ENCODE measurements around the gene ANKRD33B.
"Not testable (repeated sequence)": the region's sequence is repeated elsewhere in the genome, so short reads cannot be mapped to it uniquely, and the experiment has no call there.

Gene ANKRD33B

DNA sequence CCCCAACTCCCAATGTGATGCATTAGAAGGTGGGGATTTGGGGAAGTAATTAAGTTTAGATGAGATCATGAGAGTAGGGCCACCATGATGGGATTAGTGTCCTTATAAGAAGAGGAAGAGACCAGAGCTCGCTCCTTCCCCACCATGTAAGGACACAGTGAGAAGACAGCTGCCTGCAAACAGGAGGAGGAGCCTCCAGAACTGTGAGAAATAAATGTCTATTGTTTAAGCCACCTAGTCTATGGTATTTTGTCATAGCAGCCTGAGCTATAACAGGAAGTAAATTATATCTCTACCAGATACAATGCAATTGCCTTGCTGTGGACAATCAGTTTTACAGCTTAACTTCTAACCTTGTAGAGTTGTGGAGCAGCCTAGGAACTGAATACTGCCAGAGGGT is 58.0 kb downstream of the ANKRD33B start:
- no peak for DNase-seq (ENCODE audit: low spot score)

DNA sequence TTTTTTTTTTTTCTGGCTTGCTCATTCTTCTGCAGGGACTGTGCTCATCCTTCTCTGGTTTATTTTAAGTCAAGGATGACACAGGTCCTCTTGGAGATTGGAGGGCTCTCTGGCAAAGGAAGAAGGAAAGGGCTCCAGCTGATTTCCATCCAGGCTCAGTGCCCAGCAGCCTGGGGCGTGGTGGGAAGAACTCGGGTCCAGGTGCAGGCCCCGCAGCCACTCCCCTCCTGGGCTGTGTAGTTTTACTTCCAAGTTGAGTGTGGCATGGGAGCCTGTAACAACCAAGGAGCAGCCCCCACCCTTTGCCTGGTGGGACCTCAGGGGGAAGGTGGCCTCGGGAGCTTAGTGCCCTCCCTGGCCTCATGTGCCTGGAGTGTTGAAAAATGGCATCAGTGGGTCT is 58.9 kb downstream of the ANKRD33B start:
- DNase-seq (ENCODE audit: low spot score): no peak

DNA sequence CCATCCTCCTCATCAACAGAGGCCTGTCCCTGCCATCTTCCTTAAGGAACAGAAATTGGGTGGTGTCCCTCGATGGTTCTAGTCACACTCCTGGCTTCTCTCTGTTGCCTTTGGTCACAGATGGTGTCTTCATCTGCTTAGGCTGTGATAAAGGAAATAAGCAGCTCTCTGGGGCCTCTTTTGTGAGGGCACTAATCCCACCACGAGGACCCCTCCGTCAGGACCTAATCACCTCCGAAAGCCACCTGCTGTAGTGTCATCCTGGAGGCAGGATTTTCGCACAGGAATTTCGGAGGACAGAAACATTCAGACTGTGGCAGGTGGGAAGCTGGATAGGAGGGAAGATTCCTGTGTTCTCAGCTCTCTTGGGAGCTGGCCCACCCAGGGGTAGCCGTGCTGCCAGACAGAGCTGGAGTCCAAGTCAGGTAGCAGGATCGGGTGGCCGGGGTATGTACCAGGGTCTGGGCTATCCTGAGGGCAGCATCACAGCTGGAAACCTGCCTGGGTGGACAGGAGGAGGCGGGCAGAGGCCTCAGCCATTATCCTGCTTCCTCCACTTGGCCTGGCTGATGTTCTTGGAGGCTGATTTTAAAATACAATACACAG is 59.5 kb downstream of the ANKRD33B start:
- DNase-seq (ENCODE audit: low spot score): no peak

DNA sequence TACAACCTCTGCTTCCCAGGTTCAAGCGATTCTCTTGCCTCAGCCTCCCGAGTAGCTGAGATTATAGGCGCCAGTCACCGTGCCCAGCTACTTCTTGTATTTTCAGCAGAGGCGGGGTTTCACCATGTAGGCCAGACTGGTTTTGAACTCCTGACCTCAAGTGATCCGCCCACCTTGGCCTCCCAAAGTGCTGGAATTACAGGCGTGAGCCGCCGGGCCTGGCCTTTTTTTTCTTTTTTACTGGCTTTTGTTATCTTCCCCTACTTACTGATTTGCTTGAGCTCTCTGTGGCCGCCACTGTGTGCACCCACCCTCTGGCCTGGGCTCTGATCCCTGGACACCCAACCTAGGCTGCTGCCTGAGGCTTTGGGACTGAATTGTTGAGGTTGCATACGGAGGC is 60.3 kb downstream of the ANKRD33B start:
- DNase-seq (ENCODE audit: low spot score): no peak

DNA sequence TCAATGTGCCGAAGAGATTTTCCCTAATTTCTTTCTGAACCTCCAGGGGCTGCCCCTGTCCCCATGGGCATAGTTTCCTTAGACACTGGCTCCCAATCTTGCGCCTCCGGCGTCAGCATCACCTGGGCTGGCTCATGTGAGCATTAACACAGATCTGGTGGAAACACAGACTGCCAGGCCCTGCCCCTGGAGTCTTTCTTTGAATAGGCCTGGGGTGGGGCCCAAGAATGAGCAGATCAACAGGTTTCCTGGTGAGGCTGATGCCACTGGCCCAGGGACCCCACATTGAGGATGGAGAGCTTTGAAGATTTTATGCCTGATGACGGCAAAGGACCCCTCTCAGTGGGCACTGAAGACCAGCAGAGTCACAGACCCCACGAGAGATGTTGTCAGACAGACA is 60.8 kb downstream of the ANKRD33B start:
- DNase-seq (ENCODE audit: low spot score): no peak

DNA sequence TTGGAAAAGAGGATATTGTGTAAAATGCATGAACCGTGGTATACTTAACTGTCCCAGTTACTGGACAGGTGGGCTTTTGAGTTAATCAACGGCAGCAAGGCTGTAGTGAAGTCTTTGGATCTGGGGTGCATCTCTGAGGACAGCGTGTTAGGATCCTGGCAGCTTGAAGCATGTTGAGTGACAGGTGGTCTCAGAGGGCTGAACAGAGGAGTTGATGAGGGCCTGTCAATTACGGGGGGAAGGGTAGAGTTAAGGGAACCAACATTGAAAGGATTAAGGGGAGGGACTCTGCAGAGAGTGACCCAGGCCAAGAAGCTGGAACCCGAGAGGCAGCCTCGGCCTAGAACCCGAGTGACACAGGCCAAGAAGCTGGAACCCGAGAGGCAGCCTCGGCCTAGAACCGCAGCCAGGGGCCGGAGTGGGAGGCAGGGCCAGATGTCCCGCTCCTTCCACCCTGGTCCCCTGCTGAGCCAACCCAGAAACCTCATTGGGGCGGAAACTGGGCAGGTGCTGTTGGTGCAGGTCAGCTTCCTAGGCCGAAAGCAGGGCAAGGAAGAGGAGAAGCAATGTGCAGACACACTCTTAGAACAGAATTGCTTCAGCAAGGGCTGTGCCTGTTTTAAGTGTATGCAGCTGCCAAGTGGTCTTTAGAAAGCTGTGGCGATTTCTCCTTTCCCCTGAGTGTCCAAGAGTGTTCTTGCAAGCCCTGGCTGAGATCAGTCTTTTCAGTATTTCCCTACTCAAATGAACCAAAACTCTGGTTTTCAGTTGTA is 62.0 kb downstream of the ANKRD33B start:
- no peak for DNase-seq (ENCODE audit: low spot score)

DNA sequence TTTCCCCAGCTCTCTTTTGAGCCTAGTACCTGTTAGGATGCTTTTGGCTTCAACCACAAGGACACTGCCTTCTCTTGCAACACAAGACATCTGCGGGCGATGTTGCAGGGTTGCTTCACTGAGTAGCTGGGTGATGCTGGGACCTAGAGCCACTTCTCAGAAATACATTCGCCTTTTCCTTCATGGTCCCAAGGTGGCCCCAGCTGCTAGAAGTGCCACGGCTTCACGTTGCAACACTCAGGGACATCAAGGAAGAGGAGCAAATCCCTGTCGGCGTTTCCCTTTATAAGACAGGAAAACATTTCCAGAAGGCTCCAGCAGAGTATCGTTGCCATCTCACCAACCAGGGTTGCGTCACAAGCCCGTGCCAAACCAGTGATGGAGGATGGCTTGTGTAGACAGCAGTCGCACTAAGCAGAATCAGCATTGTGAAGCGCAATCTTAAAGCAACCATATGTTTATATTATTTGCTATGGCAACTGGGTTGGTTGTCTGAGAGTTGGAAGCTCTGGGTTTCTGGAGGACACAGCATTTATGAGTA is 62.7 kb downstream of the ANKRD33B start:
- no peak for DNase-seq (ENCODE audit: low spot score)

DNA sequence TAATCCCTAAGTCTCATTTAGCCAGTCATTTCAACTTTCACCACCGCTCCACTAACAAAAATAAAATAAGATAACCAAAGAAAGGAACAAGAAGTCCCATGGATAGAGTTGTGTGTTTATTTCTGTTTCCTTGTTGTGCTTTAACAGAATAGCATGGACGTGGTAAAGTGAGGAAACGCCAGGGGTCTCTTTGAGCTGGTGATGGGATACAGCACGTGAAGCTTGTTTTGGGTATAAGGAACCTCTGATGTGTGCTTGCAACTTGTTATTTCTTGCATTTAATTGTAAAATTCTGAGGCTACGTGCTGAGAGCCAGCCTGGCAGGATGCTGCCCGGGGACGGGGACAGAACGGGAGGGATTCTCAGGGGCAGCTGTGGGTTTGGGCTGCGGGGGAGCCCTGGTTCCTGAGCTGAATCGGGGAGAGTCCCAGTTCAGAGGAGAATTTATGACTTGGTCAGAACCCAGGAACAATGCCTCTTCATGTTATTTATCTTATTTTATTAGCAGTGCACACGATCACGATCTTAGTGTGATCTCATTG is 63.4 kb downstream of the ANKRD33B start:
- no peak for DNase-seq (ENCODE audit: low spot score)

DNA sequence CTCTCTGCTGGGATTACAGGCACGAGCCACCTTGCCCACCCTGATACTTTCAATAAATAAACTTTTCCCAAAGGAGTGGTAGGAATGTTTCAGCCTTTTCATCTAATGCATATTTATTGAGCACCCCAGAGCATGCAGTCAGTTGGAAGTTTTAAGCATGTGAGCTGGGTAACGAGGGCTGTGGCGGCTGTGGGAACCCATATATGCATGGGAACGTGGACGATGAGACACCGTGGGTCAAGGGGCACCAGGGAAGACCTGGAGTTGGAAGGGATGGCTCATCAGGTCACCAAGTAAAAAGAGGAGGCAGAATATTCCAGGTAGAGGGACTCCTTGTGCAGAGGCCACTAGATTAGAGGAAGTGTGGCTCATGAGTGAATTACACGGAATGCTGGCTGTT is 64.7 kb downstream of the ANKRD33B start:
- DNase-seq (ENCODE audit: low spot score): no peak

DNA sequence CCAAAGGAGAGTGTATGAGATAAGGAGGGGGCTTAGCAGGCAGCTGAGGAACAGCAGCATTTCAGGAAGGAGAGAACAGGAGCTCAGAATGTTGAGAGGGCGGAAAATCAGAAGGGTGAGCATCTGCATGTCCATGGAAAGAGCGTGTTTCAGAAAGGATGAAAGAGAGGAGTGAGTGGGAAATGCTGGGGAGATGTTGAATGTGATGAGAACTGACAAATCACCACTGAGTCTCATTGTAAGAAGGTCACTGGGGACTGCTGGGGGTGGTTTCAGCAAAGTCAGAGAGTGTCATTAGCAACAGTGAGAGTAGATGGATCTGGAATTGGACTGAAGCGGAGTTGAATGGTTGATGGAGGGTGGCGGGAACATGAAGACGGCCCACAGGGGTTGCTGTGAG is 65.8 kb downstream of the ANKRD33B start:
- DNase-seq (ENCODE audit: low spot score): no peak

DNA sequence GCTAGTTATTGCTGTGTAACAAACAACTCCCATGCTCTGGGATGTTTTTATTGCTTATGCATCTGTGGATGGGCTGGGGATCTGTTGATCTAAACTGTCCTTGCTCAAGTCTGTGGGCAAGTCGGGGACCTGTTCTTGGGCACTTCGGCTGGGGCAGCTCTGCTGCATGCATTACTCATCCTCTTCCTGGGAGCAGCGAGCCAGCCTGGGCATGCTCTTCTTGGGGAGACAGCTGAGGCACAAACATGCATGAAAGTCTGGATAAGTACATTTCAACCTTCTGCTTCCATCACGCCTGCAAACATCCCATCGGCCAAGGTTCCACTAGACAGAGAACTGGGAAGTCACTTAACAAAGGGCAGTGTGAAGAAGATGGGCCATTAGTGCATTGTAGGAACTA is 66.3 kb downstream of the ANKRD33B start:
- no peak for DNase-seq (ENCODE audit: low spot score)

DNA sequence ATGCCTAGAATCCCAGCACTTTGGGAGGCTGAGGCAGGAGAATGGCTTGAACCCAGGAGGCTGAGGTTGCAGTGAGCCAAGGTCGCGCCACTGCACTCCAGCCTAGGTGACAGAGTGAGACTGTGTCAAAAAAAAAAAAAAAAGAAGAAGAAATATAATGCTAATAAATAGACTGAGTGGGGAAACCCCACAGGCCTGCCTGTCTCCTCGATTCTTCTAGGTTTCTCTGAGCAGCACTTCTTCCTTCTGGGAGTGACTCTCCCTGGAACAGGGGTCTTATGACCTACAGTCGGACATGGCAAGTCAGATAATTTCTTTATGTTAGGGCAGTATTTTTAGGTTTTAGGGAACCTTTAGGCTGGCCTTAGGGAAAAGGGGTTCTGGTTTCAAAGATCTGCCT is 66.9 kb downstream of the ANKRD33B start:
- DNase-seq (ENCODE audit: low spot score): not testable (repeated sequence)

DNA sequence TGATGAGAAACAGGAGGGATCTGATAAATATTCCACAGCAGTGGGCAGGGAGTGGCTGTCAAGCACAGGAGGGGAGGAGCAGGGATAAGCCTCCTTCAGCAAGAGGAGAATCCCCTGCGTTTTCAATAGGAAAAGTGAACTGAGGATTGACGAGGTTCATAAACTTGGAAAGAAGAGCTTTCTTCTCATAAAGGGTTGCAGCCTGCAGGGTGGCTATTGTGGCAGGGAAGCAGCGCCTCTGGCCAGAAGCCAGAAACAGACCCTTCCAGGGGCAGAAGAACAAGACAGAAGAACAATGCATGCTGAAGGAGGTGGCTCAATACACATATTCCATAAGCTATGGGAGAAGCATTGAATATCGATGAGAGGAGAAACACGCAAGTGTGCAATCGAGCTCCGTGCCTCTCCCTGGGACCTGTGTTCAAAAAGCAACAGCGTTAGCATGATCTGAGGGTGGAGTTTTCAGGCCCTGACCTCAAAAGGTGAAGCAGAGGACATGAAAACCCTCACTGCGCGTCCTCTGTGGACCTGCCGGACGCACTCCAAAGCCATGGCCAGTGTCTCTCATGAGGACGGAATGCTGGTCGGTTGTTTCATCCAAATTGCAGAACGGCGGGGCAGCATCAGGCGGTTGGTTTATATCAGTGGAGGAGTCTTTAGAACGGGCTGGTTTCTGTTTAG is 67.6 kb downstream of the ANKRD33B start:
- no peak for DNase-seq (ENCODE audit: low spot score)

DNA sequence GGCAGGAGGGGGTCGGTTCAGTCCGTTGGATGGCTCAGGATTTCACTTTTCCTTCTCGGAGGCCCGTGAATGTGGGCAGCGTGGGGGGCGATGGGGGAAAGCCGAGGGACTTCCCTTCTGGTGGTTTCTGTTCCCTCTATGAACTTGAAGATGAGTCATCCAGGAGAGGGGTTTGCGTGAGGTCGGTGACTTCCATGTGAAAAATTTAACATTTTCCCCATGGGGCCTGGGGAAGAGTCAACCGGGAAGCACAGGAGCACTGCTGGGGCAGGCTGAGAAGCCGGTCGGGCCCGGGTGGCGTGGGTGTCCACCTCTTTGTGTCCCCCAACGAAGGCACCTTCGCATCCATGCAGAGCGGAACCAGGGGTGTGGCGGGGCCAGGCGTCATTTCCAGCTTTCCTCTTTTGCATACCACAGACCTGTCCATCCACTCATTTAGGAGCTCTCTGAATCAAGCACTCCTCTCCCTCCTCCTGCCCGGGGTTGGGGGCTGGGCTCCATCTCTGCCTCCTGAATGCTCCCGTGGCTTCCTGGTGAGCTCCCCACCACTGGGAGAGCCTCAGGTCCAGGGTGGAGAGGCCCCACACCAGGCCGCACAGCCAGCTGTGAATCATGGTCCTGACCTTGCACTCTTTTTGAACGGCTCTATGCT is 68.4 kb downstream of the ANKRD33B start:
- DNase-seq (ENCODE audit: low spot score): no peak

DNA sequence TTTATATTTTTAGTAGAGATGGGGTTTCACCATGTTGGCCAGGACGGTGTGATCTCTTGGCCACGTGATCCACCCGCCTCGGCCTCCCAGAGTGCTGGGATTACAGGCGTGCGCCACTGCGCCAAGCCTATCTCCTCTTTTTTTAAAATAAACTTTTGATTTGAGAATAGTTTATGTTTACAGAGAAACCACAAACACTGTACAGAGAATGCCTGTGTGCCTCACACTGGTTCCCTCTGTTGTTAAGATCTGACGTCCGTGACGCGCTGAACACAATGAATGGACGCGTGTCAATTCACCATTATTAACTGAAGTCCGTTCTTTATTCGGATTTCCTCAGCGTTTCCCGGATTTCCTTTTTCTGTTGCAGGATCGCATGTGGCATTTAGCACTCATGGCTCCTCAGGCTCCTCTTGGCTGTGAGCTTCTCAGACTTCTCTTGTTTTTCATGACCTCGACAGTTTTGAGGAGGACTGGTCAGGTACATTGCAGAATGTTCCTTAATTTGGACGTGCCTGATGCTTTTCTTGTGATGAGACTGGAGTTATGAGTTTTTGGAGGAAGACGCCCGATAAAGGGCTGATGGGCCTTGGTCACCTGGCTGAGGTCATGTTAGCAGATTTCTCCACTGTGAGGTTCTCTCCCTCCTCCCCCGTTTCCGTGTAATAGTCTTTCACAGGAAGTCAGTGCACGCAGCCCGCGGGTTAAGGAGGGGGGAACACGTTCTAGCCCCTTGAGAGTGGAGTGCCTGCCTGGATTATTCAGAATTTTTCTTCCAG is 69.6 kb downstream of the ANKRD33B start:
- DNase-seq (ENCODE audit: low spot score): no peak

DNA sequence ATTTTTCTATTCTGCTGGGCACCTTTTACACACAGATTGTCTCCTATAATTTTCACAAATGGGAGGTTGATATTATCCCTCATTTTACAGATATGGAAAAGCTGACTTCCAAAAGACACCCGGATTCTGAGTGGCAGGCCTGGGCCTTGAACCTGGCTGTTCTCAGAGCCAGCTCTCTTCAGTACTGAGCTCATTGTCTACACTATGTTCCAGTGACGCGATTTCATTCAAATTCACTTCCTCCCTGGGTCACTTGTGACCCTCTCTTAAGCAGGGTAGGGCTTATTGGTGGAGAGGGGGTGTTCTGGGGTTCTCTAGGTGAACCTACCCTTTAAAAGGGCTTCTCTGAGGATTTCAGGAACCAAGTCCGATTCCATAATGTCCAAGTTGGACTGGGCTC is 70.2 kb downstream of the ANKRD33B start:
- no peak for DNase-seq (ENCODE audit: low spot score)

DNA sequence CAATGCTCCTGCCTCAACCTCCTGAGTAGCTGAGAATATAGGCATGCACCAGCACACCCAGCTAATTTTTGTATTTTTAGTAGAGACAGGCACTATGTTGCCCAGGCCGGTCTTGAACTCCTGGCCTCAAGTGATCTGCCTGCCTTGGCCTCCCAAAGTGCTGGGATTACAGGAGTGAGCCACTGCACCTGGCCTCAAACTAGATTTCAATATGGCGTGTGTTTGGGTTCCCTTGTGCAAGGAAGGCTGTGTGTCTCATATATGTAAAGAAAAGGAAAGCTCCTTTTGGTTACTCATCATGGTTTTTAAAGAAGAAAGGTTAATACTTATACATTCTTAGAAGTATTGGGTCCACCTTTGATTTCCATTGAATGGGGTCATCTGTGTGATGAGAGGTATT is 70.7 kb downstream of the ANKRD33B start:
- no peak for DNase-seq (ENCODE audit: low spot score)

DNA sequence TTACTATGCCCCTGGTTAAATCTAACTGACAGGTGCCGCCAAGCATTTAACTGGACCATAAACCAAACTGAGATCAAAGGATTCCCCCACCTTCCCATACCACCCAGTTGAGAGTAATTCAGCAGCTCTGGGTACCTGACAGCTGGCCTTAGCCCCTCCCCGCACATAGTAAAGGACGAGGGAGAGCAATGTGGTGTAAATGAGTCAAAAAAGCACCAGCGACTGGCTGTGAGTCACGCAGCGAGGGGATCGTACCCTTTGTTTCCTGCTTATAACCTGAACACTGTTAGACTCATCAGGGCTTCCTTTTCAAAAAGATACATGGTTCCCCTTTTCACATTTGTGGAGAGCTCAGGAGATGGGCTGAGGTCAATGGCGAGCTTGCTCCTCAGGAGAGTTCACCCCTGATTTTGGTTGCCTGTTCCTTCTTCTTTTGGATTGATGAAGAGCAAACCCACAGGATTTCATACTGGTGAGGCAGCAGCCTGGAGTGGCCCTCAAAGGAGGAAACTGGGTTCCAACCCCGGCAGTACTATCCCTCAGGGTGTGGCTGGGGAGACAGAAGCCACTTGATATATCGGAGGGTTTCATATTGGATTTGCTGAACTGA is 71.5 kb downstream of the ANKRD33B start:
- no peak for DNase-seq (ENCODE audit: low spot score)

DNA sequence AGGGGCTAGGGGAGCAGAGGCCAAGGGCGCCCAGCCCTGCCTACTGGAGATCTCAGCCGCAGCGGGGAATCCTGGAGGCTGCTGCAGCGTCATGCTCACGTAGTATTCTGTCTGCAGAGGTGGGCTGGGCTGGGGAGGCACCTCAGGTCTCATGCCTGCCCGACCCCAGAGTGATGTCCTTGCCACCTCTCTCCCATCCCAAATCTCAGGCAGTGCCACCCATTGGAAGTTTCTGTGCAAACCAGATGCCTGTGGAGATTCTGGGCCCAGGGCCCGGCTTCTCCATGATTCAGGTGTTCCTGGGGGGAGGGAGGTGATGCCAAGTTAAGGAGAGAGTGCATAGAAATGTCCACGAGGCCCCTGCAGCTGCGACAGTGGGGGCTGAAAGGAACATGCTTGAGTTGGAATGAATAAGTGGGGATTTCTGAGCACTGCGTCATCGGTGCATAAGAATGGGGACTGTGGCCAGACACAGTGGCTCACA is 72.0 kb downstream of the ANKRD33B start:
- DNase-seq (ENCODE audit: low spot score): no peak

DNA sequence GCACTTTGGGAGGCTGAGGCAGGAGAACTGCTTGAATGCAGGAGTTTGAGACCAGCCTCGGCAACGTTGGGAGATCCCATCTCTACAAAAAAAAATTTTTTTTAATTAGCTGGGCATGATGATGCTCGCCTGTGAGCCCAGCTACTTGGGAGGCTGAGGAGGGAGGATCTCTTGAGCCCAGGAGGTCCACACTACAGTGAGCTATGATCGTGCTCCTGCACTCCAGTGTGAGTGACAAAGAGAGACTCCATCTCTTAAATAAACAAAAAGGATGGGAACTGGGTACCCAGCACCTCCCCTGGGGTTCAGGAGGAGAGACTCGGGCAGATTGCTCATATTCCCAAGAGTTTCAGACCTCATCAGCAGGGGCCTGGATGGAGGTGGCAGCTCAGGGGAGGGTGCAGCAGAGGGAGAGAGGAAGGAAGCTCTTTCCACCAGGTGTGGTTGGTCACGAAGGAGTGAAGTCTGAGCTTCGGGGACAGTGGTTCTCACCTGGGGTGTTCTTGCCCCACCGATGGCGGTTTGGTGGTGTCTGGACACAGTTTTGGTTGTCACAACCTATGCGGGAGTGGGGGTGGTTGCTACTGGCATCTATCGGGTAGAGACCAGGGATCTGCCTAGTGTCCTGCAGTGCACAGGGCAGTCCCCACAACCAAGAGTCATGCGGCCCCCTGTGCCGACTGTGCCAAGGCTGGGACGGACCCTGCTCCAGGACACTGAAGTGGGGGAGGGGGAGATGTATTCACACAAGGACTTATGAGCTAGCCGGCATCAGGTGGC is 72.7 kb downstream of the ANKRD33B start:
- DNase-seq (ENCODE audit: low spot score): no peak
